HEK293 (cell line): ENCODE measurements around the gene WDCP.

Source experiments
- CTCF ChIA-PET: fragments of 350-600 bp; formaldehyde crosslinking; extraction: SDS; loops from one replicate; lab custom pipeline; 2021; ENCODE audit warnings: antibody characterized with exemption; lab: Yijun Ruan, JAX
- POLR2A ChIA-PET: fragments of 300-600 bp; formaldehyde crosslinking; extraction: SDS; loops from one replicate; lab custom pipeline; 2020; ENCODE audit warnings: antibody characterized with exemption, inconsistent platforms; lab: Yijun Ruan, JAX
- H3K27ac ChIP-seq: fragments of 200-500 bp; sonication (Bioruptor generic); 2 replicates; pipeline ENCODE4 v1.5.1; 2014; ENCODE audit warnings: low read depth, low read length, control low read depth, inconsistent platforms; ENCODE audit errors: extremely low read depth
- H3K36me3 ChIP-seq, 2 experiments: fragments of 200-500 bp in 1 of 2; sonication (Bioruptor generic) in 1 of 2; 1 replicate in 1 of 2; 2 replicates in 1 of 2; pipeline ENCODE4 v1.5.1; 2014 to 2017; ENCODE audit warnings: inconsistent platforms in 2 of 2, low read length in 2 of 2; ENCODE audit not compliant: control insufficient read depth in 2 of 2, insufficient read depth in 1 of 2
- H3K4me1 ChIP-seq: fragments of 200-500 bp; sonication (Bioruptor generic); 2 replicates; pipeline ENCODE4 v1.5.1; 2014; ENCODE audit warnings: mild to moderate bottlenecking, low read length, inconsistent platforms; ENCODE audit not compliant: control insufficient read depth, insufficient read depth
- H3K4me3 ChIP-seq: 2 replicates; pipeline ENCODE4 v1.5.1; 2011; ENCODE audit warnings: low read depth, mild to moderate bottlenecking, control low read depth, low read length, moderate library complexity
- H3K9me3 ChIP-seq: fragments of 200-500 bp; sonication (Bioruptor generic); 2 replicates; pipeline ENCODE4 v1.5.1; 2014; ENCODE audit warnings: low read depth, low read length, inconsistent platforms; ENCODE audit not compliant: control insufficient read depth, insufficient read depth
- ELK4 ChIP-seq: IDR thresholded peaks from 2 replicates; pipeline ENCODE4 v1.6.1; 2011; ENCODE audit warnings: mild to moderate bottlenecking, low read depth, low read length, borderline replicate concordance
- PRDM6 ChIP-seq: fragments of 450-650 bp; formaldehyde crosslinking; IDR thresholded peaks from 2 replicates; pipeline ENCODE4 v1.5.1; 2017; ENCODE audit warnings: missing biosample characterization, missing genetic modification characterization
- SP3 ChIP-seq: fragments of 450-650 bp; formaldehyde crosslinking; IDR thresholded peaks from 2 replicates; pipeline ENCODE4 v1.5.1; 2016; ENCODE audit warnings: missing biosample characterization, missing genetic modification characterization
- YY2 ChIP-seq: fragments of 450-650 bp; formaldehyde crosslinking; IDR thresholded peaks from 2 replicates; pipeline ENCODE4 v1.5.1; 2016; ENCODE audit warnings: missing biosample characterization, missing genetic modification characterization
- ZBTB1 ChIP-seq: fragments of 450-650 bp; formaldehyde crosslinking; IDR thresholded peaks from 2 replicates; pipeline ENCODE4 v1.5.1; 2016; ENCODE audit warnings: missing biosample characterization, missing genetic modification characterization
- ZBTB21 ChIP-seq: fragments of 450-650 bp; formaldehyde crosslinking; IDR thresholded peaks from 2 replicates; pipeline ENCODE4 v1.5.1; 2017; ENCODE audit warnings: missing biosample characterization, missing genetic modification characterization
- ZFP3 ChIP-seq: fragments of 450-650 bp; formaldehyde crosslinking; IDR thresholded peaks from 2 replicates; pipeline ENCODE4 v1.5.1; 2016; ENCODE audit warnings: low read depth, missing biosample characterization, missing genetic modification characterization
- ZNF10 ChIP-seq: fragments of 450-650 bp; formaldehyde crosslinking; IDR thresholded peaks from 2 replicates; pipeline ENCODE4 v1.5.1; 2017; ENCODE audit warnings: missing biosample characterization, missing genetic modification characterization
- ZNF169 ChIP-seq: fragments of 450-650 bp; formaldehyde crosslinking; IDR thresholded peaks from 2 replicates; pipeline ENCODE4 v1.5.1; 2016; ENCODE audit warnings: missing biosample characterization, missing genetic modification characterization
- ZNF221 ChIP-seq: fragments of 450-650 bp; formaldehyde crosslinking; IDR thresholded peaks from 2 replicates; pipeline ENCODE4 v1.5.1; 2017; ENCODE audit warnings: missing biosample characterization, missing genetic modification characterization, borderline replicate concordance
- ZNF239 ChIP-seq: fragments of 450-650 bp; formaldehyde crosslinking; IDR thresholded peaks from 2 replicates; pipeline ENCODE4 v1.5.1; 2016; ENCODE audit warnings: missing biosample characterization, missing genetic modification characterization
- ZNF266 ChIP-seq: fragments of 450-650 bp; formaldehyde crosslinking; IDR thresholded peaks from 2 replicates; pipeline ENCODE4 v1.5.1; 2016; ENCODE audit warnings: missing biosample characterization, missing genetic modification characterization, low read depth
- ZNF292 ChIP-seq: fragments of 450-650 bp; formaldehyde crosslinking; IDR thresholded peaks from 2 replicates; pipeline ENCODE4 v1.5.1; 2016; ENCODE audit warnings: low read depth, missing biosample characterization, missing genetic modification characterization, borderline replicate concordance
- ZNF324 ChIP-seq: fragments of 450-650 bp; formaldehyde crosslinking; IDR thresholded peaks from 2 replicates; pipeline ENCODE4 v1.5.1; 2016; ENCODE audit warnings: missing biosample characterization, missing genetic modification characterization
- ZNF366 ChIP-seq: fragments of 450-650 bp; formaldehyde crosslinking; conservative IDR thresholded peaks from 2 replicates; pipeline ENCODE4 v1.5.1; 2016; ENCODE audit warnings: missing biosample characterization, missing genetic modification characterization
- ZNF394 ChIP-seq: fragments of 450-650 bp; formaldehyde crosslinking; IDR thresholded peaks from 2 replicates; pipeline ENCODE4 v1.5.1; 2016; ENCODE audit warnings: missing biosample characterization, missing genetic modification characterization, mild to moderate bottlenecking, moderate library complexity, borderline replicate concordance
- ZNF423 ChIP-seq: fragments of 450-650 bp; formaldehyde crosslinking; IDR thresholded peaks from 2 replicates; pipeline ENCODE4 v1.5.1; 2016; ENCODE audit warnings: missing biosample characterization, missing genetic modification characterization
- ZNF488 ChIP-seq: fragments of 450-650 bp; formaldehyde crosslinking; IDR thresholded peaks from 2 replicates; pipeline ENCODE4 v1.5.1; 2016; ENCODE audit warnings: missing biosample characterization, missing genetic modification characterization
- ZNF513 ChIP-seq: fragments of 450-650 bp; IDR thresholded peaks from 2 replicates; pipeline ENCODE4 v1.5.1; 2018; ENCODE audit warnings: missing biosample characterization, missing genetic modification characterization
- ZNF530 ChIP-seq: fragments of 450-650 bp; formaldehyde crosslinking; IDR thresholded peaks from 2 replicates; pipeline ENCODE4 v1.5.1; 2016; ENCODE audit warnings: low read depth, missing biosample characterization, missing genetic modification characterization
- ZNF707 ChIP-seq: fragments of 450-650 bp; formaldehyde crosslinking; IDR thresholded peaks from 2 replicates; pipeline ENCODE4 v1.5.1; 2016; ENCODE audit warnings: missing biosample characterization, missing genetic modification characterization
- ZNF76 ChIP-seq: fragments of 450-650 bp; formaldehyde crosslinking; IDR thresholded peaks from 2 replicates; pipeline ENCODE4; 2016; ENCODE audit warnings: low read depth, missing biosample characterization, missing genetic modification characterization, borderline replicate concordance
- TF ChIP-seq, protein P1 (sequence below): fragments of 450-650 bp; formaldehyde crosslinking; IDR thresholded peaks from 2 replicates; pipeline ENCODE4 v1.5.1; 2016; ENCODE audit warnings: missing biosample characterization, missing genetic modification characterization, low read depth
- TF ChIP-seq, protein P2 (sequence below): fragments of 450-650 bp; formaldehyde crosslinking; IDR thresholded peaks from 2 replicates; pipeline ENCODE4 v1.5.1; 2016; ENCODE audit warnings: missing biosample characterization, missing genetic modification characterization

Gene WDCP

DNA sequence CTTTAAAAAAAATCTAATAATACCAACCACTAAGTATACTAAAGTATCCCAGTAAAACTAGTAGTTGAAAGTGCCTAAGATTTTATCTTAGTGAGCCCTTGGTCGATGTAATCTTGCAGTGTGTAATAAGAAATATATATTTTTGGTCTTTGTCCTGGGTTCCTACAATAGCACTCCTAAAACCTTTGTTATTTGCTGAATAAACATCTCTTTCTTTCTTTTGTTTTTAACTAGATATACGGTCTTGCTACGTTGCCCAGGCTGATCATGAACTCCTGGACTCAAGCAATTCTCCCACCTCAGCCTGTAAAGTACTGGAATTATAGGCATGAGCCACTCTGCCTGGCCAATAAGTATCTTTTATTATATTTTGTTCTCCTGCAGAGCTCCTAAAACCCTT lies 39.8 kb upstream of the WDCP start:
- ChIA-PET POLR2A (interaction anchor here (0.9 kb wide), 1 partner anchor 10 kb away, joined by 4 read pairs; the partner anchor contains the start of gene SF3B6), CTCF (interaction anchor here (0.6 to 0.7 kb wide), 2 partner anchors 19 to 253 kb away, joined by 3 read pairs; no protein-coding TSS in a partner anchor)
- Histone ChIP-seq H3K9me3 (no peaks in the 10 kb centered on the region), H3K4me1 (no peaks in the 10 kb centered on the region), H3K27ac (no peak overlapping the region), H3K36me3 (peaks cover 2 to 24% of the 10 kb centered on the region in 2 experiments; a peak in 2 of 3 replicates), H3K4me3 (no peak overlapping the region)
- no peak for TF ChIP-seq ZNF266 (tag by site-specific recombination)
- TF ChIP-seq ZNF221 (tag by site-specific recombination): no peak
- no peak for TF ChIP-seq ZNF324 (tag by site-specific recombination)
- no peak for TF ChIP-seq ZFP3
- no peak for TF ChIP-seq ELK4
- TF ChIP-seq SP3 (tag by site-specific recombination): no peak
- TF ChIP-seq ZNF366 (tag by site-specific recombination): no peak
- TF ChIP-seq ZNF513 (tag by site-specific recombination): no peak
- no peak for TF ChIP-seq ZNF707 (tag by site-specific recombination)
- no peak for TF ChIP-seq ZNF76 (tag by site-specific recombination)
- no peak for TF ChIP-seq ZBTB1 (tag by site-specific recombination)
- no peak for TF ChIP-seq ZNF423 (tag by site-specific recombination)
- no peak for TF ChIP-seq ZNF239
- TF ChIP-seq, protein P1, sequence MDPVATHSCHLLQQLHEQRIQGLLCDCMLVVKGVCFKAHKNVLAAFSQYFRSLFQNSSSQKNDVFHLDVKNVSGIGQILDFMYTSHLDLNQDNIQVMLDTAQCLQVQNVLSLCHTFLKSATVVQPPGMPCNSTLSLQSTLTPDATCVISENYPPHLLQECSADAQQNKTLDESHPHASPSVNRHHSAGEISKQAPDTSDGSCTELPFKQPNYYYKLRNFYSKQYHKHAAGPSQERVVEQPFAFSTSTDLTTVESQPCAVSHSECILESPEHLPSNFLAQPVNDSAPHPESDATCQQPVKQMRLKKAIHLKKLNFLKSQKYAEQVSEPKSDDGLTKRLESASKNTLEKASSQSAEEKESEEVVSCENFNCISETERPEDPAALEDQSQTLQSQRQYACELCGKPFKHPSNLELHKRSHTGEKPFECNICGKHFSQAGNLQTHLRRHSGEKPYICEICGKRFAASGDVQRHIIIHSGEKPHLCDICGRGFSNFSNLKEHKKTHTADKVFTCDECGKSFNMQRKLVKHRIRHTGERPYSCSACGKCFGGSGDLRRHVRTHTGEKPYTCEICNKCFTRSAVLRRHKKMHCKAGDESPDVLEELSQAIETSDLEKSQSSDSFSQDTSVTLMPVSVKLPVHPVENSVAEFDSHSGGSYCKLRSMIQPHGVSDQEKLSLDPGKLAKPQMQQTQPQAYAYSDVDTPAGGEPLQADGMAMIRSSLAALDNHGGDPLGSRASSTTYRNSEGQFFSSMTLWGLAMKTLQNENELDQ: no peak
- TF ChIP-seq ZNF530 (tag by site-specific recombination): no peak

GRCh38 chr2:24086241-24086640 lies 39.0 kb upstream of the WDCP start:
- no peaks in the 10 kb centered on the region for H3K9me3 ChIP-seq
- ChIA-PET CTCF (interaction anchor here (0.6 to 0.7 kb wide), 2 partner anchors 160 to 252 kb away, joined by 3 read pairs; partner anchors contain the start of gene ATAD2B), POLR2A (no interaction called here)
- H3K36me3 ChIP-seq: peaks cover 3 to 29% of the 10 kb centered on the region in 2 experiments; a peak in 2 of 3 replicates
- H3K4me3 ChIP-seq: no peak overlapping the region
- no peak for TF ChIP-seq ZNF488 (tag by site-specific recombination)
- no peak for TF ChIP-seq ELK4
- TF ChIP-seq ZNF292 (tag by site-specific recombination): no peak
- TF ChIP-seq ZNF169 (tag by site-specific recombination): no peak
- TF ChIP-seq ZBTB21 (tag by site-specific recombination): no peak
- TF ChIP-seq, protein P2, sequence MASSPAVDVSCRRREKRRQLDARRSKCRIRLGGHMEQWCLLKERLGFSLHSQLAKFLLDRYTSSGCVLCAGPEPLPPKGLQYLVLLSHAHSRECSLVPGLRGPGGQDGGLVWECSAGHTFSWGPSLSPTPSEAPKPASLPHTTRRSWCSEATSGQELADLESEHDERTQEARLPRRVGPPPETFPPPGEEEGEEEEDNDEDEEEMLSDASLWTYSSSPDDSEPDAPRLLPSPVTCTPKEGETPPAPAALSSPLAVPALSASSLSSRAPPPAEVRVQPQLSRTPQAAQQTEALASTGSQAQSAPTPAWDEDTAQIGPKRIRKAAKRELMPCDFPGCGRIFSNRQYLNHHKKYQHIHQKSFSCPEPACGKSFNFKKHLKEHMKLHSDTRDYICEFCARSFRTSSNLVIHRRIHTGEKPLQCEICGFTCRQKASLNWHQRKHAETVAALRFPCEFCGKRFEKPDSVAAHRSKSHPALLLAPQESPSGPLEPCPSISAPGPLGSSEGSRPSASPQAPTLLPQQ: no peak
- TF ChIP-seq PRDM6 (tag by site-specific recombination): no peak
- no peak for TF ChIP-seq YY2 (tag by site-specific recombination)
- no peak for TF ChIP-seq ZNF394 (tag by site-specific recombination)
- no peak for TF ChIP-seq ZNF10
- no peak for TF ChIP-seq SP3 (tag by site-specific recombination)
- H3K27ac ChIP-seq: no peak overlapping the region
- no peaks in the 10 kb centered on the region for H3K4me1 ChIP-seq
